RWPE2 (cell line): ENCODE results near the gene CPA5.

Experiments
- ATAC-seq: fragments of 200-7000 bp; cut with Tn5 transposase; 3 replicates; pipeline ENCODE4 v1.9.1; 2021; ENCODE audit warnings: low read depth
- DNase-seq: peaks from one replicate; pipeline ENCODE4 v3.0.0-alpha.2; 2020; ENCODE audit warnings: low spot score
- H3K27ac ChIP-seq: fragments of 450-650 bp; 2 replicates; pipeline ENCODE4 v1.5.1; 2017; ENCODE audit warnings: mild to moderate bottlenecking; ENCODE audit not compliant: poor library complexity, severe bottlenecking
- H3K27me3 ChIP-seq: fragments of 250-450 bp; sonication (Bioruptor Pico); 2 replicates; pipeline ENCODE4 v1.5.1; 2021; ENCODE audit warnings: mild to moderate bottlenecking, moderate library complexity; ENCODE audit not compliant: insufficient read depth, poor library complexity, severe bottlenecking
- H3K36me3 ChIP-seq: fragments of 250-450 bp; sonication (Bioruptor Pico); 2 replicates; pipeline ENCODE4 v1.5.1; 2020; ENCODE audit warnings: low read depth, mild to moderate bottlenecking, moderate library complexity
- H3K4me1 ChIP-seq: fragments of 250-450 bp; sonication (Bioruptor Pico); 2 replicates; pipeline ENCODE4 v1.5.1; 2021; ENCODE audit warnings: mild to moderate bottlenecking, moderate library complexity; ENCODE audit not compliant: insufficient read depth, poor library complexity, severe bottlenecking
- H3K4me3 ChIP-seq: fragments of 250-450 bp; sonication (Bioruptor Pico); 2 replicates; pipeline ENCODE4 v1.5.1; 2021; ENCODE audit warnings: mild to moderate bottlenecking, moderate library complexity; ENCODE audit not compliant: severe bottlenecking
- H3K9me3 ChIP-seq: fragments of 250-450 bp; sonication (Bioruptor Pico); 2 replicates; pipeline ENCODE4 v1.5.1; 2021; ENCODE audit warnings: mild to moderate bottlenecking, moderate library complexity; ENCODE audit not compliant: severe bottlenecking
- TF ChIP-seq, protein P1 (sequence below): fragments of 450-650 bp; IDR thresholded peaks from one replicate; pipeline ENCODE4 v1.5.1; 2017; ENCODE audit warnings: mild to moderate bottlenecking, moderate library complexity; ENCODE audit not compliant: poor library complexity, severe bottlenecking

Gene CPA5

DNA sequence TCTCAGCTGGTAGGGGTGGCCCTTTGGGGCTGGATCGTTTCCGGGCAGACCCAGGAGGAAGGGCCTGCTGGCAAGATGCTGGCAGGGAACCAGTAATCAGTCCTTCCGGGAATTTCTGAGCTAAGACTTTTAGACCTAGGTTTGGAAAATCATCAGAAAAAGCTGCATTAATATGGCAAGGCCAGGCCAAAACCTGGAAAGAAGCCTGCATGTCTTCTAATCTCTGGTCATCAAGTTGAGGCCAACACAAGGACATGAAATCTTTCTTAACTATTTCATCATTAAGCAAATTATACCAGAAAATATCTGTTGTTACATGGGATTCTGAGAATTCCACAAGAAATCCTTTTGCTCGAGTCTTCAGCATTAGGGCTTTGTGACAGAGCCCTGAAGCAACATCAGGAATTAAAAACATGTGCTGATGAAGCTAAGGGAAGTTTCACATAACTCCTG is 55.5 kb downstream of the CPA5 start:
- TF ChIP-seq, protein P1, sequence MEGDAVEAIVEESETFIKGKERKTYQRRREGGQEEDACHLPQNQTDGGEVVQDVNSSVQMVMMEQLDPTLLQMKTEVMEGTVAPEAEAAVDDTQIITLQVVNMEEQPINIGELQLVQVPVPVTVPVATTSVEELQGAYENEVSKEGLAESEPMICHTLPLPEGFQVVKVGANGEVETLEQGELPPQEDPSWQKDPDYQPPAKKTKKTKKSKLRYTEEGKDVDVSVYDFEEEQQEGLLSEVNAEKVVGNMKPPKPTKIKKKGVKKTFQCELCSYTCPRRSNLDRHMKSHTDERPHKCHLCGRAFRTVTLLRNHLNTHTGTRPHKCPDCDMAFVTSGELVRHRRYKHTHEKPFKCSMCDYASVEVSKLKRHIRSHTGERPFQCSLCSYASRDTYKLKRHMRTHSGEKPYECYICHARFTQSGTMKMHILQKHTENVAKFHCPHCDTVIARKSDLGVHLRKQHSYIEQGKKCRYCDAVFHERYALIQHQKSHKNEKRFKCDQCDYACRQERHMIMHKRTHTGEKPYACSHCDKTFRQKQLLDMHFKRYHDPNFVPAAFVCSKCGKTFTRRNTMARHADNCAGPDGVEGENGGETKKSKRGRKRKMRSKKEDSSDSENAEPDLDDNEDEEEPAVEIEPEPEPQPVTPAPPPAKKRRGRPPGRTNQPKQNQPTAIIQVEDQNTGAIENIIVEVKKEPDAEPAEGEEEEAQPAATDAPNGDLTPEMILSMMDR, result no peak
- ATAC-seq, result no peak
- Histone ChIP-seq H3K27me3 (no peaks in the 10 kb centered on the region), H3K4me3 (no peak overlapping the region), H3K36me3 (peaks cover 22% of the 10 kb centered on the region), H3K27ac (no peak overlapping the region), H3K9me3 (no peaks in the 10 kb centered on the region), H3K4me1 (no peaks in the 10 kb centered on the region)
- DNase-seq, result no peak

DNA sequence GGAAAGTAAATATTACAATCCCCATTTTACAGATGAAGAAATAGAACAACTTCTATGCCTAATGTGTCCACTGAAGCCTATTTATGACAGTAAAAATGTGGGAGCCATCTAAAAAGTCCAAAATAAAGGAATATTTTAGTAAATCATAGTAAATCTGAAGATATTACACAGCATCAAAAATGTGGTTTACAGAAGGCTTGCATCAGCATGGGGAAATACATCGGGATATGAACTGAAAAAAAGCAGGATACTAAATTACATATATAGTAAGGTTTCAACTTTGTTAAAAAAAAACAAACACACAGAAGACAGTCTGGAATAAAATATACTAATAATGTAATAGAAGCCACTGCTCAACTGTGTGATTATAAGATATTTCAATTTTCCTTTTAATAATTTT is 56.5 kb downstream of the CPA5 start:
- H3K4me1 ChIP-seq, result no peaks in the 10 kb centered on the region
- TF ChIP-seq, protein P1, result no peak
- no peaks in the 10 kb centered on the region for H3K27me3 ChIP-seq
- DNase-seq (no peak), ATAC-seq (no peak)
- H3K36me3 ChIP-seq, result peaks cover 22% of the 10 kb centered on the region
- H3K27ac ChIP-seq, result no peak overlapping the region
- no peak overlapping the region for H3K4me3 ChIP-seq
- no peaks in the 10 kb centered on the region for H3K9me3 ChIP-seq

DNA sequence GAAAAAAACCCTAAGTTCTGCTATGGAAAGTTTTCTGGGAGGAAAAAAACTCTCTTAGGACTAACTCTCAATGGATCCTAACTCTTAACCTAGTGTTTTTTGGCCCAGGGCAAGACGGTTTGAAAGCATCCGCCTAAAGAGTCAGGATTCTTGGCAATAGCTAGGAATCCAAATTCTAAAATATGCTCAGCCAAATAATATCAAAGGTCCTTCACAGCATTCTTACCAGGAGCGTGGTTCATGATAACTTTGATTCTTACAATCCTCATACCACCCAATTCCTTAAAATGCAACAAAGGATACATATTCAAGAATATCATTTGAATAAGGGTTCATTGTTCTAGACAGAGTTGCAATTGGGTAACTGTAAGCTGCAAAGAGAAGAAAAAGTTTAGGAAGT is 57.0 kb downstream of the CPA5 start:
- TF ChIP-seq, protein P1, result no peak
- DNase-seq (no peak), ATAC-seq (no peak)
- Histone ChIP-seq H3K4me3 (no peak overlapping the region), H3K36me3 (peaks cover 22% of the 10 kb centered on the region), H3K27ac (no peak overlapping the region), H3K27me3 (no peaks in the 10 kb centered on the region), H3K9me3 (no peaks in the 10 kb centered on the region), H3K4me1 (no peaks in the 10 kb centered on the region)

DNA sequence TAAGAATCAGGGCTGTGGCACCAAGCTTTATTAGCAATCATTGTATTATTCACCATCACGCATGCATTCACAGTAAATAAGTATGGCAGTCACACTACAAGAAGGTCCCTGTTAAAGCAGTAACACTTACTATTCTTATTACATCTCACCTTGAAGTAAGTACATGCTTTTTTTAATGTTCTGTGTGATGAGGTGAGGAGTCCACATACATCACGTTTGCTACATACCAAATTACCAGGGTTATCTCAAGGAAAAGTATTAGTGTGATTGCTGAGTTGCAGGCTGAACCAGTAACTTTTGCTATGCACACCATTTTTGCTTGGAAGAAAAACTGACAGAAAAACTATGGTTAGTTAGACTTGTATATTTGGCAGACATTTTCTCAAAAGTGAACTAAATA is 60.4 kb downstream of the CPA5 start:
- Histone ChIP-seq H3K4me3 (no peak overlapping the region), H3K4me1 (no peaks in the 10 kb centered on the region), H3K9me3 (no peaks in the 10 kb centered on the region), H3K27ac (no peak overlapping the region), H3K27me3 (no peaks in the 10 kb centered on the region), H3K36me3 (peaks cover 19% of the 10 kb centered on the region)
- ATAC-seq (no peak), DNase-seq (no peak)
- TF ChIP-seq, protein P1, result no peak

DNA sequence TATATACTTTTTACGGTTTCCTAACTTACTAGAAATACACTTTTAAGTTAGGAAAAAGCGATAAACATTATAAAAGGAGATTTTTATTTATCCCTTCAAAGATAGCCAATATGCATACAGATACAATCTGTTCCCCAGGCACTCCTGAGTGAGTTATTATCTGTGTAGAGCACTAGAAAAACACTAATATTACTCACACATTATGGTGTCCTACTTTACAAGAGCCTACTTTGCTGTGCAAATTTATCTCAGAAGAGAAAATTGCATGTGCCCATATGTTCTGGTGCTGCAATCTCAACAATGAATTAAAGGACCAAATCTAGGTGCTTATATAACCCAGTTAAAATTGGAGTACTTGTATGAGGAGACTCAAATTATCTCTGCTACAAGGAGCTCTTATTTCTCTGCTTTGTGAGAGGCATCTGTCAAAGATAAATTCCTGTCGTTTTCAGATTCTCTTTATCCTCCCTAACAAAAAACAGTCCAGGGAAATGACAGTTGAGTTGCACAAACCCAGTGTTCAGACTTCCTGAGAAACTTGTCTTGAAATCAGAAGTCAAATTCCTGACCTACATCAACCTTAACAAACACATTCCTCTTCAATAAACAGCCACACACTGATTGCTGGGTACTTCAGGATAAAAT is 64.6 kb downstream of the CPA5 start:
- TF ChIP-seq, protein P1, result no peak
- H3K36me3 ChIP-seq, result peaks cover 14% of the 10 kb centered on the region; the same call in 1 of the 2 replicates
- ATAC-seq, result no peak
- no peak overlapping the region for H3K4me3 ChIP-seq
- DNase-seq, result no peak
- H3K27ac ChIP-seq, result no peak overlapping the region
- H3K9me3 ChIP-seq, result no peaks in the 10 kb centered on the region
- H3K27me3 ChIP-seq, result no peaks in the 10 kb centered on the region
- no peaks in the 10 kb centered on the region for H3K4me1 ChIP-seq
